NCI-H1092 treated with DMSO at 0.1 percent for 48 hours (cell line): ENCODE data around the gene TMCO2.
"Not testable (repeated sequence)": the region's sequence is repeated elsewhere in the genome, so short reads cannot be mapped to it uniquely, and the experiment has no call there.

ENCODE experiments used
- DNase-seq: peaks from one replicate; lab custom pipeline; 2025; lab: John Stamatoyannopoulos, UW

Gene TMCO2

GRCh38 chr1:40247655-40248054 is at the start of gene TMCO2:
Gene TMCO2 (plus strand): TSS chr1:40247937. CDS start chr1:40247994, 57 bp downstream.
- DNase-seq, result no peak

- no peak for DNase-seq
Observed at GRCh38 chr1:40199126-40199525, 48.6 kb upstream of the TMCO2 start.

GRCh38 chr1:40204856-40205255 is 42.9 kb upstream of the TMCO2 start:
- no peak for DNase-seq

GRCh38 chr1:40210511-40211204 is 37.1 kb upstream of the TMCO2 start:
- no peak for DNase-seq

- no peak for DNase-seq
Observed at GRCh38 chr1:40218333-40218732, 29.4 kb upstream of the TMCO2 start.

- not testable (repeated sequence) for DNase-seq
Observed at GRCh38 chr1:40221471-40221905, 26.2 kb upstream of the TMCO2 start.

GRCh38 chr1:40221977-40222772 is 25.6 kb upstream of the TMCO2 start:
- no peak for DNase-seq

GRCh38 chr1:40224040-40224439 is 23.7 kb upstream of the TMCO2 start:
- DNase-seq, result no peak

GRCh38 chr1:40226192-40226591 is 21.5 kb upstream of the TMCO2 start:
- DNase-seq, result no peak

GRCh38 chr1:40232444-40232843 is 15.3 kb upstream of the TMCO2 start:
- no peak for DNase-seq

GRCh38 chr1:40239626-40240025 is 8.1 kb upstream of the TMCO2 start:
- no peak for DNase-seq

GRCh38 chr1:40240390-40240789 is 7.3 kb upstream of the TMCO2 start:
- DNase-seq, result no peak

- DNase-seq, result no peak
Observed at GRCh38 chr1:40241362-40241761, 6.4 kb upstream of the TMCO2 start.

- no peak for DNase-seq
Observed at GRCh38 chr1:40243351-40243750, 4.4 kb upstream of the TMCO2 start.

- DNase-seq, result no peak
Observed at GRCh38 chr1:40244138-40244744, 3.5 kb upstream of the TMCO2 start.

GRCh38 chr1:40245686-40246085 is 2.1 kb upstream of the TMCO2 start:
- DNase-seq, result no peak

- no peak for DNase-seq
Observed at GRCh38 chr1:40248412-40248811, 675 bp downstream of the TMCO2 start.

- no peak for DNase-seq
Observed at GRCh38 chr1:40251456-40251855, 3.7 kb downstream of the TMCO2 start.

- DNase-seq, result no peak
Observed at GRCh38 chr1:40252601-40253000, 4.9 kb downstream of the TMCO2 start.

GRCh38 chr1:40255231-40255630 is 7.5 kb downstream of the TMCO2 start:
- DNase-seq, result no peak

- no peak for DNase-seq
Observed at GRCh38 chr1:40256401-40257084, 8.8 kb downstream of the TMCO2 start.

- DNase-seq, result peak; percentile 96
Observed at GRCh38 chr1:40257313-40257687, 9.6 kb downstream of the TMCO2 start.
